GM23248 (cell line): Measurements from ENCODE around the gene SCG3. TPM values are rescaled to one million over a fixed set of nuclear protein-coding genes. Genes with fewer than 3 reads are reported as not detected.

ENCODE experiments used
- DNase-seq: peaks from one replicate; pipeline ENCODE4 v3.0.0-alpha.2; 2015
- H2AFZ ChIP-seq: fragments of 200-600 bp; sonication (generic); 2 replicates; pipeline ENCODE4 v1.6.1; 2016; ENCODE audit warnings: antibody characterized with exemption
- H3F3A ChIP-seq: fragments of 200-600 bp; sonication (generic); 2 replicates; pipeline ENCODE4 v1.6.1; 2016; ENCODE audit warnings: mild to moderate bottlenecking, antibody characterized with exemption, mixed run types; ENCODE audit not compliant: insufficient read depth
- H3K27ac ChIP-seq: fragments of 200-600 bp; sonication (generic); 2 replicates; pipeline ENCODE4 v1.5.1; 2016; ENCODE audit warnings: mild to moderate bottlenecking
- H3K27me3 ChIP-seq: fragments of 200-600 bp; sonication (generic); replicated peaks from 2 replicates; pipeline ENCODE4 v1.6.1; 2016; ENCODE audit warnings: mild to moderate bottlenecking; ENCODE audit not compliant: insufficient read depth
- H3K36me3 ChIP-seq: fragments of 200-600 bp; sonication (generic); 2 replicates; pipeline ENCODE4 v1.6.1; 2016; ENCODE audit warnings: low read depth, mild to moderate bottlenecking
- H3K4me1 ChIP-seq: fragments of 200-600 bp; sonication (generic); 2 replicates; pipeline ENCODE4 v1.6.1; 2016; ENCODE audit warnings: mild to moderate bottlenecking; ENCODE audit not compliant: insufficient read depth
- H3K4me2 ChIP-seq: fragments of 200-600 bp; sonication (generic); one replicate; pipeline ENCODE4 v1.6.1; 2016; ENCODE audit warnings: mild to moderate bottlenecking; ENCODE audit not compliant: unreplicated experiment
- H3K4me3 ChIP-seq: fragments of 200-600 bp; sonication (generic); 2 replicates; pipeline ENCODE4 v1.5.1; 2016; ENCODE audit warnings: mild to moderate bottlenecking
- H3K79me2 ChIP-seq: fragments of 200-600 bp; sonication (generic); 2 replicates; pipeline ENCODE4 v1.6.1; 2016; ENCODE audit warnings: mild to moderate bottlenecking; ENCODE audit not compliant: insufficient read depth
- H3K9ac ChIP-seq: fragments of 200-600 bp; sonication (generic); 2 replicates; pipeline ENCODE4 v1.6.1; 2016; ENCODE audit warnings: mild to moderate bottlenecking
- H3K9me2 ChIP-seq: fragments of 200-600 bp; sonication (generic); 2 replicates; pipeline ENCODE4 v1.6.1; 2016; ENCODE audit warnings: mixed run types, mild to moderate bottlenecking, moderate library complexity; ENCODE audit not compliant: insufficient read depth
- H3K9me3 ChIP-seq: fragments of 200-600 bp; sonication (generic); one replicate; pipeline ENCODE4 v1.6.1; 2017; ENCODE audit warnings: low read depth
- H4K20me1 ChIP-seq: fragments of 200-600 bp; sonication (generic); 2 replicates; pipeline ENCODE4 v1.6.0; 2016; ENCODE audit not compliant: insufficient read depth
- EZH2 ChIP-seq: fragments of 200-600 bp; sonication (generic); IDR thresholded peaks from 2 replicates; pipeline ENCODE4 v1.6.1; 2018; ENCODE audit warnings: antibody characterized with exemption, mild to moderate bottlenecking; ENCODE audit not compliant: insufficient read depth, poor library complexity, severe bottlenecking
- EZH2phosphoT487 ChIP-seq: fragments of 200-600 bp; sonication (generic); IDR thresholded peaks from 2 replicates; pipeline ENCODE4 v1.6.1; 2018; ENCODE audit warnings: antibody characterized with exemption, moderate library complexity, mild to moderate bottlenecking, low read depth; ENCODE audit not compliant: insufficient read depth
- WGBS, 2 experiments: methylation state at CpG; one replicate each; pipeline ENCODE4 v1.1.6; 2015 to 2017; ENCODE audit warnings: low lambda C conversion rate in 2 of 2, low coverage in 1 of 2; ENCODE audit errors: missing lambda C conversion rate in 2 of 2; 5-methylcytosine and 5-hydroxymethylcytosine counted together
- in situ Hi-C: fragments of 300-500 bp; cut with MboI; formaldehyde crosslinking; loops from 2 replicates; pipeline ENCODE4 v1.15.0; 2020
- polyA plus RNA-seq: library from polyadenylated mRNA; unstranded; fragments of >200 nt; fragmentation: Nextera tagmentation; extraction: Ambion mirVana; gene quantifications from 2 replicates; pipeline ENCODE4 v1.2.1, GENCODE V29; 2016
- total RNA-seq: library from RNA; depleted of rRNA; stranded (reverse); fragments of >200 nt; shearing (Covaris generic); gene quantifications from 2 replicates; pipeline ENCODE4 v1.2.3, GENCODE V29; 2014; rRNA removed

Gene SCG3
- total and polyA plus RNA-seq, 2 experiments from 2014 or later: not detected

- Histone ChIP-seq H3K36me3 (no peaks in the 10 kb centered on the region), H3K79me2 (no peaks in the 10 kb centered on the region), H3K4me2 (no peak overlapping the region), H3K4me1 (peaks cover 19% of the 10 kb centered on the region), H3K4me3 (no peak overlapping the region), H3K27ac (no peak overlapping the region), H3K9ac (no peak overlapping the region), H4K20me1 (no peaks in the 10 kb centered on the region), H3F3A (peaks cover 27% of the 10 kb centered on the region), H2AFZ (no peak overlapping the region), H3K27me3 (no peaks in the 10 kb centered on the region), H3K9me2 (no peaks in the 10 kb centered on the region), H3K9me3 (no peaks in the 10 kb centered on the region)
- in situ Hi-C loops: no loop called here
- DNase-seq: no peak
- TF ChIP-seq EZH2phosphoT487 (no peak), EZH2 (no peak)
- 65 to 70% methylated on average over 3 of the region's 3 CpGs for WGBS, 2 experiments
Observed at GRCh38 chr15:51760805-51761204, 79.5 kb downstream of the SCG3 start.

GRCh38 chr15:51765751-51766150 lies 84.4 kb downstream of the SCG3 start:
- Histone ChIP-seq H3K9ac (no peak overlapping the region), H3K27ac (no peak overlapping the region), H3K9me3 (no peaks in the 10 kb centered on the region), H3K4me1 (no peaks in the 10 kb centered on the region), H3F3A (no peaks in the 10 kb centered on the region), H3K36me3 (no peaks in the 10 kb centered on the region), H3K4me3 (no peak overlapping the region), H3K4me2 (no peak overlapping the region), H3K9me2 (no peaks in the 10 kb centered on the region), H2AFZ (no peak overlapping the region), H3K79me2 (no peaks in the 10 kb centered on the region), H3K27me3 (no peaks in the 10 kb centered on the region), H4K20me1 (no peaks in the 10 kb centered on the region)
- in situ Hi-C loops: no loop called here
- no peak for DNase-seq
- TF ChIP-seq EZH2phosphoT487 (no peak), EZH2 (no peak)
- 90 to 95% methylated on average over 7 of the region's 7 CpGs for WGBS, 2 experiments

GRCh38 chr15:51766341-51766740 lies 85.0 kb downstream of the SCG3 start:
- Histone ChIP-seq H3F3A (no peaks in the 10 kb centered on the region), H3K9me3 (no peaks in the 10 kb centered on the region), H3K27me3 (no peaks in the 10 kb centered on the region), H3K27ac (no peak overlapping the region), H3K9ac (no peak overlapping the region), H3K9me2 (no peaks in the 10 kb centered on the region), H3K4me3 (no peak overlapping the region), H3K4me1 (no peaks in the 10 kb centered on the region), H3K79me2 (no peaks in the 10 kb centered on the region), H2AFZ (no peak overlapping the region), H4K20me1 (no peaks in the 10 kb centered on the region), H3K4me2 (no peak overlapping the region), H3K36me3 (no peaks in the 10 kb centered on the region)
- DNase-seq: no peak
- no peak for TF ChIP-seq EZH2
- no peak for TF ChIP-seq EZH2phosphoT487
- 92 to 98% methylated on average over 1 of the region's 1 CpG for WGBS, 2 experiments
- in situ Hi-C loops: no loop called here

- Histone ChIP-seq H3K79me2 (no peaks in the 10 kb centered on the region), H3K27me3 (no peaks in the 10 kb centered on the region), H3K27ac (no peak overlapping the region), H2AFZ (no peak overlapping the region), H3K4me2 (no peak overlapping the region), H3K36me3 (no peaks in the 10 kb centered on the region), H4K20me1 (no peaks in the 10 kb centered on the region), H3K4me1 (no peaks in the 10 kb centered on the region), H3F3A (no peaks in the 10 kb centered on the region), H3K9ac (no peak overlapping the region), H3K9me2 (no peaks in the 10 kb centered on the region), H3K9me3 (no peaks in the 10 kb centered on the region), H3K4me3 (no peak overlapping the region)
- no peak for TF ChIP-seq EZH2phosphoT487
- TF ChIP-seq EZH2: no peak
- no peak for DNase-seq
- 74 to 80% methylated on average over 9 of the region's 9 CpGs for WGBS, 2 experiments
- in situ Hi-C loops: no loop called here
Observed at GRCh38 chr15:51768018-51768417, 86.7 kb downstream of the SCG3 start.

Other genes with a start within 250 kb of the SCG3 start
- gene DMXL2, start 58.7 kb upstream of the SCG3 start, total RNA-seq: 17.6 and 28.8 TPM in 2 replicates
- gene DMXL2, start 58.7 kb upstream of the SCG3 start, polyA plus RNA-seq: 3.6 and 5.2 TPM in 2 replicates
- 6.3 and 7.5 TPM in 2 replicates for gene LYSMD2, start 56.2 kb downstream of the SCG3 start, total RNA-seq
- gene LYSMD2, start 56.2 kb downstream of the SCG3 start, polyA plus RNA-seq: 6.7 and 8.1 TPM in 2 replicates
- gene TMOD2, start 70.1 kb downstream of the SCG3 start, total RNA-seq: 5.9 and 7.8 TPM in 2 replicates
- gene TMOD2, start 70.1 kb downstream of the SCG3 start, polyA plus RNA-seq: 4.1 and 4.6 TPM in 2 replicates
- 35.1 and 46.0 TPM in 2 replicates for gene TMOD3, start 148.2 kb downstream of the SCG3 start, total RNA-seq
- gene TMOD3, start 148.2 kb downstream of the SCG3 start, polyA plus RNA-seq: 47.2 and 47.7 TPM in 2 replicates